HEK293 (cell line): ENCODE measurements around the gene ST7L.

Source experiments
- CTCF ChIP-seq: fragments of 450-650 bp; formaldehyde crosslinking; IDR thresholded peaks from 2 replicates; pipeline ENCODE4 v1.5.1; 2016; ENCODE audit warnings: missing biosample characterization, missing genetic modification characterization
- KLF16 ChIP-seq: fragments of 450-650 bp; formaldehyde crosslinking; IDR thresholded peaks from 2 replicates; pipeline ENCODE4 v1.5.1; 2017; ENCODE audit warnings: missing biosample characterization, missing genetic modification characterization
- KLF7 ChIP-seq: fragments of 450-650 bp; formaldehyde crosslinking; IDR thresholded peaks from 2 replicates; pipeline ENCODE4 v1.5.1; 2016; ENCODE audit warnings: missing biosample characterization, missing genetic modification characterization, borderline replicate concordance
- OVOL3 ChIP-seq: fragments of 450-650 bp; formaldehyde crosslinking; IDR thresholded peaks from 2 replicates; pipeline ENCODE4 v1.5.1; 2016; ENCODE audit warnings: missing biosample characterization, missing genetic modification characterization
- PATZ1 ChIP-seq: fragments of 450-650 bp; formaldehyde crosslinking; IDR thresholded peaks from 2 replicates; pipeline ENCODE4 v1.5.1; 2016; ENCODE audit warnings: missing biosample characterization, missing genetic modification characterization
- RBAK ChIP-seq: fragments of 450-650 bp; formaldehyde crosslinking; IDR thresholded peaks from 2 replicates; pipeline ENCODE4 v1.5.1; 2016; ENCODE audit warnings: missing biosample characterization, missing genetic modification characterization
- YY2 ChIP-seq: fragments of 450-650 bp; formaldehyde crosslinking; IDR thresholded peaks from 2 replicates; pipeline ENCODE4 v1.5.1; 2016; ENCODE audit warnings: missing biosample characterization, missing genetic modification characterization
- ZBTB17 ChIP-seq: fragments of 450-650 bp; formaldehyde crosslinking; IDR thresholded peaks from 2 replicates; pipeline ENCODE4 v1.5.1; 2016; ENCODE audit warnings: missing biosample characterization, missing genetic modification characterization
- ZBTB21 ChIP-seq: fragments of 450-650 bp; formaldehyde crosslinking; IDR thresholded peaks from 2 replicates; pipeline ENCODE4 v1.5.1; 2017; ENCODE audit warnings: missing biosample characterization, missing genetic modification characterization
- ZNF112 ChIP-seq: fragments of 450-650 bp; formaldehyde crosslinking; IDR thresholded peaks from 2 replicates; pipeline ENCODE4 v1.5.0; 2017; ENCODE audit warnings: missing biosample characterization, missing genetic modification characterization
- ZNF155 ChIP-seq: fragments of 450-650 bp; formaldehyde crosslinking; IDR thresholded peaks from 2 replicates; pipeline ENCODE4 v1.5.1; 2016; ENCODE audit warnings: missing biosample characterization, missing genetic modification characterization
- ZNF157 ChIP-seq: fragments of 450-650 bp; formaldehyde crosslinking; IDR thresholded peaks from 2 replicates; pipeline ENCODE4 v1.5.1; 2016; ENCODE audit warnings: missing biosample characterization, missing genetic modification characterization
- ZNF16 ChIP-seq: fragments of 450-650 bp; formaldehyde crosslinking; IDR thresholded peaks from 2 replicates; pipeline ENCODE4 v1.5.1; 2016; ENCODE audit warnings: low read depth, missing biosample characterization, missing genetic modification characterization
- ZNF169 ChIP-seq: fragments of 450-650 bp; formaldehyde crosslinking; IDR thresholded peaks from 2 replicates; pipeline ENCODE4 v1.5.1; 2016; ENCODE audit warnings: missing biosample characterization, missing genetic modification characterization
- ZNF24 ChIP-seq: fragments of 450-650 bp; formaldehyde crosslinking; IDR thresholded peaks from 2 replicates; pipeline ENCODE4 v1.5.1; 2016; ENCODE audit warnings: missing biosample characterization, missing genetic modification characterization
- ZNF274 ChIP-seq, 2 experiments: fragments of 200-500 bp in 1 of 2; fragments of 450-650 bp in 1 of 2; sonication (Bioruptor generic) in 1 of 2; formaldehyde crosslinking in 1 of 2; IDR thresholded peaks; 2 replicates each; pipeline versions ENCODE4 v1.5.1 to v1.6.1; 2014 to 2016; ENCODE audit warnings: borderline replicate concordance in 1 of 2, inconsistent platforms in 1 of 2, low read length in 1 of 2, missing biosample characterization in 1 of 2, missing genetic modification characterization in 1 of 2
- ZNF302 ChIP-seq: fragments of 450-650 bp; formaldehyde crosslinking; IDR thresholded peaks from 2 replicates; pipeline ENCODE4 v1.5.1; 2016; ENCODE audit warnings: missing biosample characterization, missing genetic modification characterization, low read depth
- ZNF391 ChIP-seq: fragments of 450-650 bp; formaldehyde crosslinking; IDR thresholded peaks from 2 replicates; pipeline ENCODE4 v1.5.1; 2016; ENCODE audit warnings: low read depth, missing biosample characterization, missing genetic modification characterization, borderline replicate concordance
- ZNF518A ChIP-seq: fragments of 450-650 bp; formaldehyde crosslinking; conservative IDR thresholded peaks from 2 replicates; pipeline ENCODE4 v1.5.1; 2016; ENCODE audit warnings: low read depth, missing biosample characterization, missing genetic modification characterization
- ZNF521 ChIP-seq: fragments of 450-650 bp; formaldehyde crosslinking; IDR thresholded peaks from 2 replicates; pipeline ENCODE4 v1.5.1; 2017; ENCODE audit warnings: missing biosample characterization, mild to moderate bottlenecking, missing genetic modification characterization
- ZNF580 ChIP-seq: fragments of 450-650 bp; formaldehyde crosslinking; IDR thresholded peaks from 2 replicates; pipeline ENCODE4 v1.5.1; 2016; ENCODE audit warnings: missing biosample characterization, missing genetic modification characterization
- ZNF624 ChIP-seq: fragments of 450-650 bp; formaldehyde crosslinking; IDR thresholded peaks from 2 replicates; pipeline ENCODE4 v1.5.1; 2017; ENCODE audit warnings: missing biosample characterization, missing genetic modification characterization
- ZNF626 ChIP-seq: fragments of 450-650 bp; sonication (Bioruptor Pico); formaldehyde crosslinking; IDR thresholded peaks from 2 replicates; pipeline ENCODE4 v1.5.1; 2018; ENCODE audit warnings: missing biosample characterization, missing genetic modification characterization, inconsistent platforms
- ZNF654 ChIP-seq: fragments of 450-650 bp; formaldehyde crosslinking; IDR thresholded peaks from 2 replicates; pipeline ENCODE4 v1.5.1; 2016; ENCODE audit warnings: low read depth, missing biosample characterization, missing genetic modification characterization
- ZNF660 ChIP-seq: fragments of 450-650 bp; IDR thresholded peaks from 2 replicates; pipeline ENCODE4 v1.5.1; 2018; ENCODE audit warnings: missing biosample characterization, mild to moderate bottlenecking, missing genetic modification characterization
- ZNF704 ChIP-seq: fragments of 450-650 bp; formaldehyde crosslinking; IDR thresholded peaks from 2 replicates; pipeline ENCODE4 v1.5.1; 2016; ENCODE audit warnings: missing biosample characterization, missing genetic modification characterization
- ZNF747 ChIP-seq: fragments of 450-650 bp; formaldehyde crosslinking; IDR thresholded peaks from 2 replicates; pipeline ENCODE4 v1.5.1; 2016; ENCODE audit warnings: missing biosample characterization, missing genetic modification characterization
- ZNF777 ChIP-seq: fragments of 450-650 bp; formaldehyde crosslinking; IDR thresholded peaks from 2 replicates; pipeline ENCODE4 v1.5.1; 2017; ENCODE audit warnings: missing biosample characterization, missing genetic modification characterization, borderline replicate concordance
- ZNF792 ChIP-seq: fragments of 450-650 bp; formaldehyde crosslinking; IDR thresholded peaks from 2 replicates; pipeline ENCODE4 v1.5.1; 2016; ENCODE audit warnings: missing biosample characterization, missing genetic modification characterization
- ZNF837 ChIP-seq: fragments of 450-650 bp; formaldehyde crosslinking; IDR thresholded peaks from 2 replicates; pipeline ENCODE4 v1.5.1; 2016; ENCODE audit warnings: missing biosample characterization, missing genetic modification characterization

The ST7L gene

GRCh38 chr1:112618721-112619517, at the start of gene ST7L (continued):
- TF ChIP-seq ZNF274 (IDR thresholded peaks at IDR 0.05; ENCODE audit: low read length) (no peak), ZNF274 (tag by site-specific recombination; IDR thresholded peaks at IDR 0.05; ENCODE audit: borderline replicate concordance) (no peak), ZNF747 (tag by site-specific recombination) (no peak), ZNF704 (no peak), ZNF155 (no peak), PATZ1 (tag by site-specific recombination) (peak; percentile 77), KLF16 (tag by site-specific recombination) (peak; percentile 13; the same call in 1 of the 2 replicates), ZNF624 (tag by site-specific recombination) (no peak), RBAK (no peak), ZNF391 (tag by site-specific recombination) (peak; percentile 30; the same call in 1 of the 2 replicates), ZNF580 (no peak), OVOL3 (no peak), ZNF112 (no peak), ZNF24 (tag by site-specific recombination) (0 out of 2 replicates have a peak, but pooled peaks have one; percentile 8), ZBTB17 (tag by site-specific recombination) (peak; percentile 49), ZNF521 (tag by site-specific recombination) (no peak), ZNF660 (tag by site-specific recombination) (no peak), YY2 (tag by site-specific recombination) (peak; percentile 88), ZBTB21 (no peak), ZNF654 (tag by site-specific recombination) (no peak; the same call in 1 of the 2 replicates), ZNF518A (no peak), ZNF837 (tag by site-specific recombination) (no peak), CTCF (tag by site-specific recombination) (no peak), ZNF157 (tag by site-specific recombination) (no peak), ZNF792 (tag by site-specific recombination) (no peak), ZNF777 (no peak), ZNF16 (tag by site-specific recombination) (no peak), ZNF302 (tag by site-specific recombination) (no peak), KLF7 (no peak), ZNF169 (no peak), ZNF626 (tag by site-specific recombination) (no peak)
